HepG2 (cell line): ENCODE measurements around the gene S100A7.

ENCODE experiments used
- NFKBIZ ChIP-seq: IDR thresholded peaks from 2 replicates; pipeline ENCODE4 v1.6.1; 2018; ENCODE audit warnings: missing genetic modification reagents, missing compliant biosample characterization
- PAF1 ChIP-seq: IDR thresholded peaks from 2 replicates; pipeline ENCODE4 v1.6.1; 2016; ENCODE audit warnings: missing genetic modification reagents, missing compliant biosample characterization
- RFX5 ChIP-seq: IDR thresholded peaks from 2 replicates; pipeline ENCODE4 v1.6.1; 2011; ENCODE audit warnings: low read depth, low read length, improper control_type of control experiment
- SOX13 ChIP-seq, 3 experiments: fragments of 450-650 bp in 1 of 3; sonication (generic) in 1 of 3; formaldehyde crosslinking in 1 of 3; IDR thresholded peaks in 2 of 3; conservative IDR thresholded peaks in 1 of 3; 2 replicates each; pipeline versions ENCODE4 v1.5.0 to v1.6.1; 2016 to 2020; ENCODE audit warnings: antibody characterized with exemption in 1 of 3, mild to moderate bottlenecking in 1 of 3, missing compliant biosample characterization in 1 of 3, missing genetic modification reagents in 1 of 3, moderate library complexity in 1 of 3
- SRF ChIP-seq: IDR thresholded peaks from 2 replicates; pipeline ENCODE4 v1.6.1; 2011; ENCODE audit warnings: mild to moderate bottlenecking, low read depth, low read length, moderate library complexity
- ZSCAN31 ChIP-seq: sonication (generic); formaldehyde crosslinking; IDR thresholded peaks from 2 replicates; pipeline ENCODE4 v1.5.0; 2020; ENCODE audit warnings: low read depth, mild to moderate bottlenecking, missing genetic modification reagents
- TF ChIP-seq, protein P1 (sequence below): sonication (generic); formaldehyde crosslinking; IDR thresholded peaks from 2 replicates; pipeline ENCODE4 v1.5.0; 2020; ENCODE audit warnings: missing genetic modification reagents, mild to moderate bottlenecking, borderline replicate concordance

DNA sequence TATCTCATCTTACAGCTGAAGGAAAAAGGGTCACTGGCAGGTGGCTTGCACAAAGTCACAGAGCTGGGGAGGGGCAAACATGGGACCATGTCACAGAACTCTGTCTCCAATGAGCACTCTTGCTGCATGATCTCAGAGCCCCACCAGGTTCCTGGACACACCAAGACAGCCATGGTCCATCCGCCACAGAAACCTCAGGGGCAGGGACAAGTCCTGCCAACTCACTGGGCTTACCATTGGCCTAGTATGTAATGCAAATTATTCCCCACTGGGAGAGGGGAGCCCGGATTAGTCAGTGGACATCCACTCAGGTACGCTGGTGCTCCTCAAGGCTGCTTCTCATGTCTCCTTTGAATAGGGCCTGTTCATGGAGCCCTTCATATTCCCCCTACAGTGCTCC is 29.9 kb downstream of the S100A7 start:
- no peak for TF ChIP-seq RFX5
- no peak for TF ChIP-seq NFKBIZ (CRISPR knock-in tag)
- no peak for TF ChIP-seq ZSCAN31 (CRISPR knock-in tag)
- TF ChIP-seq, protein P1, sequence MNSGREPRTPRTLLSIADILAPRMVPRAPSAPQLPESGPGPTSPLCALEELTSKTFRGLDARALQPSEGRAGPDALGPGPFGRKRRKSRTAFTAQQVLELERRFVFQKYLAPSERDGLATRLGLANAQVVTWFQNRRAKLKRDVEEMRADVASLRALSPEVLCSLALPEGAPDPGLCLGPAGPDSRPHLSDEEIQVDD, result no peak
- no peak for TF ChIP-seq SRF
- TF ChIP-seq SOX13 (IDR thresholded peaks at IDR 0.05), result no peak
- TF ChIP-seq SOX13 (CRISPR knock-in tag; conservative IDR thresholded peaks at IDR 0.05 in 1 of 2, IDR thresholded peaks at IDR 0.05 in 1 of 2), result no peak
- TF ChIP-seq PAF1, result no peak
